Measurements from ENCODE around the gene PCSK5. TPM values are rescaled to one million over a fixed set of nuclear protein-coding genes. Genes with fewer than 3 reads are reported as not detected.

The PCSK5 gene
- total and polyA plus RNA-seq, 2 donors (not counting 3 experiments of a cell fraction or from before 2014, with no cell fraction given) = 2.6 to 4.8 TPM

GRCh38 chr9:75869236-75869635 is 21.2 kb upstream of the PCSK5 start:
- H3K4me3 ChIP-seq (replicated peaks in 1 of 3; ENCODE audit: insufficient read depth in 1 of 3, low read depth in 1 of 3, low read length in 3 of 3) = no peak overlapping the region
- no peak for FAIRE-seq
- dilution Hi-C loops (cut with MboI; ENCODE audit: extremely low pct_ligation_motif_present, low sequenced_read_pairs) (no loop called here), intact Hi-C loops (cut with micrococcal nuclease) (loop anchor here (10.0 kb wide), 1 partner anchor 1094 kb away; no protein-coding TSS in a partner anchor)
- no peaks in the 10 kb centered on the region for H4K20me1 ChIP-seq (replicated peaks; ENCODE audit: control insufficient read depth, extremely low read depth, insufficient read depth, low read length)
- no peak overlapping the region for H2AFZ ChIP-seq (ENCODE audit: low read depth, low read length)
- H3K4me2 ChIP-seq (ENCODE audit: insufficient read depth, low read length) = no peak overlapping the region
- no peaks in the 10 kb centered on the region for H3K4me1 ChIP-seq (ENCODE audit: control insufficient read depth, extremely low read depth, insufficient read depth, low read length)
- BruUV-seq (replicated peaks) = no TSS peak
- peaks cover 5 to 6% of the 10 kb centered on the region in 2 experiments for H3K27me3 ChIP-seq (ENCODE audit: control insufficient read depth in 2 of 2, insufficient read depth in 2 of 2, low read length in 2 of 2)
- DNase-seq (ENCODE audit: low read depth, low spot score) = no peak
- POLR2A ChIA-PET = no interaction called here
- no peak overlapping the region for H3K27ac ChIP-seq (ENCODE audit: insufficient read depth, low read depth, low read length)
- no peaks in the 10 kb centered on the region for H3K36me3 ChIP-seq (ENCODE audit: control insufficient read depth in 2 of 2, extremely low read depth in 1 of 2, insufficient read depth in 2 of 2, low read length in 2 of 2)
- no peak for TF ChIP-seq POLR2AphosphoS5 (IDR thresholded peaks at IDR 0.05; ENCODE audit: insufficient read depth, low read depth, low read length)
- no peak for TF ChIP-seq GATA2 (IDR thresholded peaks at IDR 0.05; ENCODE audit: insufficient read depth, insufficient read length, low read depth, low read length)
- TF ChIP-seq EZH2 (IDR thresholded peaks at IDR 0.05; ENCODE audit: borderline replicate concordance, low read depth, low read length, severe bottlenecking) = no peak
- no peak for TF ChIP-seq JUN (IDR thresholded peaks at IDR 0.05; ENCODE audit: borderline replicate concordance, insufficient read depth, insufficient read length, low read depth)
- no peak for TF ChIP-seq FOS (IDR thresholded peaks at IDR 0.05; ENCODE audit: borderline replicate concordance, insufficient read depth, low read length)
- no peak for TF ChIP-seq POLR2A (IDR thresholded peaks at IDR 0.05; ENCODE audit: low read depth, low read length)
- no peak for TF ChIP-seq MAX (IDR thresholded peaks at IDR 0.05; ENCODE audit: insufficient read depth, insufficient read length)
- TF ChIP-seq CTCF (IDR thresholded peaks at IDR 0.05; ENCODE audit: extremely low read depth in 1 of 2, insufficient read depth in 1 of 2, low read depth in 1 of 2, low read length in 2 of 2) = no peak
- no peak for TF ChIP-seq MYC (IDR thresholded peaks at IDR 0.05; ENCODE audit: low read depth, low read length)
- no peaks in the 10 kb centered on the region for H3K9me3 ChIP-seq (replicated peaks; ENCODE audit: control insufficient read depth, insufficient read depth, low read length)
- H3K9me1 ChIP-seq (replicated peaks; ENCODE audit: control insufficient read depth, extremely low read depth, insufficient read depth, low read length) = no peaks in the 10 kb centered on the region
- CTCF ChIA-PET = interaction anchor here (0.9 to 1.2 kb wide), 4 partner anchors 11 to 433 kb away, joined by 3 read pairs; no protein-coding TSS in a partner anchor
- H3K79me2 ChIP-seq (ENCODE audit: control insufficient read depth, insufficient read depth, low read length) = no peaks in the 10 kb centered on the region
- no peak overlapping the region for H3K9ac ChIP-seq (replicated peaks; ENCODE audit: extremely low read depth, insufficient read depth, low read length)
